SW 1271 (cell line): ENCODE results near the gene ZC3H12D.

ENCODE experiments used
- DNase-seq, 2 experiments: peaks; one replicate each; lab custom pipeline; 2025; lab: John Stamatoyannopoulos, UW

Gene ZC3H12D

DNA sequence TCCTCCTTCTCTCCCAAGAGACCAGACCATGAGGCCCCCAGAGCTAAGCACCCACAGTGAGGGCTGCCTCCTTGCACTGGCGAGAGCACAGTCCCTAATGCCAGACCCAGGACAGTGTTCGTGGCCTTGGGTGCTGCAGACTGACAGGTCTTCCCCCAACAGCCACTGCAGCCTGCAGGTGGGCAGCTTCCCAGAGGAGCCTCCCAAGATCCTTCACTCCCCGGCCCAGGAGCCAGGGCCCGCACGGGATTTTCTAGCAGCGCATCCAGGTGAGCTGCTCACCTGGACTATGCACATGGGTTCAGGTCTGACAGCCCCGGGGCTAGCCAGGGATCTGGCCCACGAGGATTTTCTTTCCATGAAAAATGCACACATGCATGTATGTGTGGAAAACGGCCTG, 43.1 kb downstream of the ZC3H12D start:
- DNase-seq: no peak

DNA sequence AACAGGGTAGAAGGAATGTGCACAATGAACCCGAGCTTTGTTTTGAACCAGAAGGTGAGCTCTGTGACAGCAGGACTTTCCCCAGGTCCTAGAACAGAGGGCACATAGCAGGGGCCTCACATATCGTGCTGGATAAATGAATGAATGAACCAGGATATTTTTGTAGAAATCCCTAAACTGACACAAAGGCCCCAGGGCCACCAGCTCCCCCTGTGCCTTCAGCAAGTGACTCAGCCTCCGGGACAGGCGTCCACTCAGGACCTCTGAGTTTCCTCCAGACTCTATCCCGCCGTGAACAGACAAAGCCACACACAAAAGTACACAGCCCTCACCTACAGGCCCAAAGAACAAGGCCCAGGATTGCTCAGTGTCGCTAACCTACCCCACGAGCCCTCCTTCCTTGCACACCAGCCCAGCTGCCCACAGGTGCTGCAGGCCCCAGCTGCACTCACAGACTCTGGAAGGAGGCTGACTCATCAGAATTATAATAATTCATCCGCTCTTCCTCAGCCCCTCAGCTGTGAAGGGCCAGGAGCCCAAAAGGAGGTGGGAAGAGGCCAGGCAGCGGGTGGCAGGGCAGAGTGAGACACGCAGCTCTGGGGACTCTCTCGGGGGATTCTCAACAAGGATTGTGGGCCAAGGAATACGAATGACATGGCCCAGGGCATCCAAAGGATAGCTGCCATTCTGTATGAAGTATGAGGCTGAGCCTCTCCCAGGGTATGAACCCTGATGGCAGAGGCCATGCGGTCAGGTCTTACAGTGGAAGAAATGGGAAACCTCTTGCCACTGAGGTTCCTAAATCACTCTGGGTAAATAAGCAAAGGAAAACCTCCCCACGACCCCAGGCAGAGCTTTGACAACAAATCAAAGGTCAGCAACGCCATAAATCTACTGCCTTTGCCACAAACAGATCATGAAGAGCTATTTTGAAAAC, 43.8 kb downstream of the ZC3H12D start:
- no peak for DNase-seq

DNA sequence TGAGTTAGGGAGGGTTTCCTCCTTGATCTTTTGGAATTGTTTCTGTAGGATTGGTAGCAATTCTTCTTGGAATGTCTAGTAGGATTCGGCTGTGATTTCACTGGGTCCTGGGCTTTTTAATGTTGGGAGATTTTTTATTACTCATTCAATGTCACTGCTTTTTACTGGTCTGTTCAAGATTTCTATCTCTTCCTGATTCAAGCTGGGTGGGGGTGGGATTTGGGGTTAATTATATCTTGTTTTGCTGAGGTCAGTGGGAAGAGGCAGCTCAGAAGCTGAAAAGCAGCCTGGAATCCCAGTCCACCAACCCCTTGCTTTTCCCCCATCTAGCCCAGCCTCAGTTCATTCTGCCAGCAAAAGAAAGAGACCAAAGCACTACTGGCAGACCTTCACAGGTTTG, 45.2 kb downstream of the ZC3H12D start:
- DNase-seq: no peak

DNA sequence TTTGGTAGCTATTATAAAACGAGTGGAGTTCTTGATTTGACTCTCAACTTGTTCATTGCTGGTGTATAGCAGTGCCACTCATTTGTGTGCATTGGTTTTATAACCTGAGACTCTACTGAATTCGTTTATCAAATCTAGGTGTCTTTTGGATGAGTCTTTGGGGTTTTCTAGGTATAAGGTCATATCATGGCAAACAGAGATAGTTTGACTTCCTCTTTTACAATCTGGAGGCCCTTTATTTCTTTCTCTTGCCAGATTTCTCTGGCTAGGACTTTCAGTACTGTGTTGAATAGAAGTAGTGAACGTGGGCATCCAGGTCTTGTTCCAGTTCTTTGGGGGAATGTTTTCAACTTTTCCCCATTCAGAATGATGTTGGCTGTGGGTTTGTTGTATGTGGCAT, 46.0 kb downstream of the ZC3H12D start:
- DNase-seq: no peak

- no peak for DNase-seq
These were observed 47.6 kb downstream of the ZC3H12D start for GRCh38 chr6:149437212-149437611.

DNA sequence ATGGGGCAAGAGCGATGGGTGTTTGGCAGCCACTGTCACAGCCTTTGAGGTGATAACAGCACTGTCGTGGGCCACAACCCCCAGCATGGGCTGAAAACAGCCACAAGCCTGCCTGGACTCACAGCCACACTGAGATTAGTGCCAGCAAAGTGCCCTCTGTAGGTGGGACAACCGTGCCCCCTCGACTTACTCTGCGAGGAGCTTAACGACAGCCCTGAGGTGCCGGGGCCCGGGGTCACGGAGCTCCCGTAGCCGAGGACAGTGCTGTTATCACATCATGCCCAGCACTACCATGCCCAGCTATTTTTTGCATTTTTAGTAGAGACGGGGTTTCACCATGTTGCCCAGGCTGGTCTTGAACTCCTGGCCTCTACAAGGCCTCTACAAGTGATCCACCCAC, 48.2 kb downstream of the ZC3H12D start:
- no peak for DNase-seq

DNA sequence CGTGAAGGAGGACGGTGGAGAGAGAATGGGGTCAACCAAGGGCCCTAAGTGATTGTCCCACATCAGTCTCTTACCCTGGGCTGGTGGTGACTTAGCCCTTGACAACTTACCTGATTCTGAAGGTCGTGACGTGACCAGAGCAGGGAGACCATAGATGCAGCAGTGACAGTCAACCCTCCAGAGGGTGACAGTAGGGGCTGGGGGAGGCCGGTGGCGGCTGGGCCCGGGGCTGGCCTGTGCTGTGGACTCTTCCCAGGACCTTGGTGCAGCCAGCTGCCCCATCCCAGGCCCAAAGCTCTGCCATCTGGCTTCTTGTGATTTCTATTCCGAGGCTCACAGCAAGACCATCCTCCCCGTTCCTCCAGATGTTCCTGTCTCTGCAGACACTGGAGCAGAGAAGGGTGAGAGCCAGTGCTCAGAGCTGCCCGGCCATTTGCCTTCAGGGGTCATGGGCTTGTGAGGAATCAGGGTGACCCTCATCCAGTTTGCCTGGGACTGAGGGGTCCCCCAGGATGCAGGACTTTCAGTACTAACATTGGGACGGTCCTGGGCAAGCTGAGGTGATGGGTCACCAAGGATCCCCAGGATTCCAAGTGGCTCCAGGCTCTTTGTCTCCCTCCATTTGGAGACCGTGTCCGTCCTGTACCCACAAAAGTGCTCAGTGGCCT, 48.8 kb downstream of the ZC3H12D start:
- DNase-seq: no peak

GRCh38 chr6:149433881-149434280, 50.9 kb downstream of the ZC3H12D start:
- no peak for DNase-seq

- DNase-seq: no peak
These were observed 51.4 kb downstream of the ZC3H12D start for GRCh38 chr6:149433405-149433804.

GRCh38 chr6:149431905-149432775, 52.7 kb downstream of the ZC3H12D start:
- DNase-seq: peak; percentile 44 to 83

- no peak for DNase-seq
These were observed 55.1 kb downstream of the ZC3H12D start for GRCh38 chr6:149429427-149430360.

DNA sequence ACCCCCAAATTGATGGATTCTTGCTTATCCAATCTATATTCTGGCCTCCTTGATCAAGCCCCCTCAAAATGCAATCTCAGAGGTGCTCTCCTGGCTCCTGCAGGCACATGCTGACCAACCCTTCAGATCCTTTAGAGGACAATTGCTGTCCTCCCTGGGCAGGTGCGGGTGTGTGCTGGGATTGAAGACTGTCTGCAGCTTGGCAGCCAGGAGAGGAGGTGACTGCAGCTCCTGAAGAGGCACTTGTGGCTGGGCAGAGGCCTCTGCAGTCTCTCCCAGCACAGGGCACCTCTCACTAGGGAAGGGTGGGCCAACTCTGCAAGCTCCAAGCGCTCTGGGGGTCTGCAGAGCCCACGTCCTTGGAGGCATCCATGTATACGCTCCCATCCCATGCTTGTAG, 56.2 kb downstream of the ZC3H12D start:
- no peak for DNase-seq

- DNase-seq: no peak
These were observed 59.1 kb downstream of the ZC3H12D start for GRCh38 chr6:149425754-149426153.

DNA sequence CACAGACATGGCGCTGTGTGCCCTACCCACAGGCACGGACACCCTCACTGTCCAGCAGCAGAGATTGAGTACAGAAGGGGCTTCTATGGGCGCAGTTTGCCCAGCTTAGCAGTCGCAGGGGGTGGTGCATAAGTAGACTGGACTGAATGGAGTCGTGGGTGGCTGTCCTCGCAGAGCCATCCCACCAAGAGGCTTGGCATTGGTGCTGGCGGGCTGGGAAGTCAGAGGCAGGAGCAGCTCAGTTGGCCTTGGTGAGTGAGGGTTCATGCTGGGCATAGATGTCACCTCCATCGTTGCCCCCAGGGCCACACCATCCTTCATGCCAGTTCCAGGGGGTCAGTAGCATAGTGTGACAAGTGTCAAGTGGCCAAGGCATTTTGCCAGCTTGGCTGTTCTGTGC, 59.6 kb downstream of the ZC3H12D start:
- DNase-seq: no peak

GRCh38 chr6:149423964-149424440, 60.8 kb downstream of the ZC3H12D start:
- DNase-seq: no peak

GRCh38 chr6:149422581-149422980, 62.2 kb downstream of the ZC3H12D start:
- no peak for DNase-seq

- no peak for DNase-seq
These were observed 63.7 kb downstream of the ZC3H12D start for GRCh38 chr6:149421132-149421531.

GRCh38 chr6:149419696-149420404, 65.0 kb downstream of the ZC3H12D start:
- no peak for DNase-seq

- DNase-seq: no peak
These were observed 70.0 kb downstream of the ZC3H12D start for GRCh38 chr6:149414821-149415220.

DNA sequence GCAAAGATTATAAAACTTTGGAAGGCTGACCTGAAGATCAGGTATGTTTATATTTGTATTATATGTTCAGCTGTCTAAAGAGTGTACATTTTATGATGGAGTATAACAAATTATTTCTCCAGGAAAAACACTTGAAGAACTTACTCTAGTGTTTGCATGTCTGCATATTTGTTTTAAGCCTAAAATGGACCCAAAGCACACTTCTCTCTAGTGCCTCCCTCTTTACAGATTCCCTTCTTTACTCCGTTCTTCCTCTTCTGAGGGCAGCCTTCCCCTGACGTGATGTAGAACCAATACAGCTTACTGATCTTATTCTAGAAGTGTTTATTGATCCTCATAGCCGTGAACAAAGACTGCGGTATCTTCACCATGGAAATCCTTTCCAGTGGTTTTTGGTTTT, 70.8 kb downstream of the ZC3H12D start:
- DNase-seq: no peak
